AG04450 (cell line): ENCODE results near the gene RGL1. TPM values are rescaled to one million over a fixed set of nuclear protein-coding genes. Genes with fewer than 3 reads are reported as not detected.

Experiments
- CTCF ChIA-PET: fragments of 300-600, 350-600 bp; formaldehyde crosslinking; extraction: SDS; loops from one replicate; lab custom pipeline; 2022; ENCODE audit warnings: antibody characterized with exemption, inconsistent platforms; lab: Charles Lee
- POLR2A ChIA-PET: fragments of 350-600 bp; formaldehyde crosslinking; extraction: SDS; loops from one replicate; lab custom pipeline; 2021; ENCODE audit warnings: antibody characterized with exemption, inconsistent platforms; lab: Yijun Ruan, JAX
- DNase-seq: peaks from one replicate; pipeline ENCODE4 v3.0.0-alpha.2; 2011; ENCODE audit warnings: low read depth, low spot score
- H3K27ac ChIP-seq: one replicate; pipeline ENCODE4 v1.5.1; 2012; ENCODE audit warnings: low read depth, low read length, control low read depth
- H3K27me3 ChIP-seq: one replicate; pipeline ENCODE4 v1.6.0; 2012; ENCODE audit warnings: low read length; ENCODE audit not compliant: control insufficient read depth, insufficient read depth
- H3K4me3 ChIP-seq: 2 replicates; pipeline ENCODE4 v1.5.1; 2011; ENCODE audit warnings: mild to moderate bottlenecking, low read depth, low read length, control low read depth
- H3K9me3 ChIP-seq: 2 replicates; pipeline ENCODE4 v1.5.1; 2012; ENCODE audit warnings: low read length; ENCODE audit not compliant: control insufficient read depth, insufficient read depth
- CTCF ChIP-seq: IDR thresholded peaks from 2 replicates; pipeline ENCODE4 v1.5.1; 2011; ENCODE audit warnings: low read depth, low read length, control low read depth, inconsistent platforms
- polyA plus RNA-seq: library from polyadenylated mRNA; depleted of rRNA; stranded (reverse); fragments of >200 nt; gene quantifications from 2 replicates; pipeline ENCODE4 v1.2.3, GENCODE V29; 2011

The RGL1 gene
- polyA plus RNA-seq, 1 experiment, result 11.1 TPM

- no peak for DNase-seq
- Histone ChIP-seq H3K27me3 (no peaks in the 10 kb centered on the region), H3K27ac (no peak overlapping the region), H3K4me3 (no peak overlapping the region), H3K9me3 (no peaks in the 10 kb centered on the region)
- ChIA-PET POLR2A (no interaction called here), CTCF (no interaction called here)
- TF ChIP-seq CTCF, result no peak
Observed at GRCh38 chr1:183903101-183903500, 98.2 kb downstream of the RGL1 start.

- H3K27me3 ChIP-seq, result no peaks in the 10 kb centered on the region
- no peak overlapping the region for H3K27ac ChIP-seq
- no peaks in the 10 kb centered on the region for H3K9me3 ChIP-seq
- no peak for DNase-seq
- H3K4me3 ChIP-seq, result no peak overlapping the region
- ChIA-PET POLR2A (interaction anchor here (0.9 kb wide), 1 partner anchor 148 kb away, joined by 3 read pairs; no protein-coding TSS in a partner anchor), CTCF (interaction anchor here (2.8 kb wide), 1 partner anchor 250 kb away, joined by 12 read pairs; no protein-coding TSS in a partner anchor)
- no peak for TF ChIP-seq CTCF
Observed at GRCh38 chr1:183905508-183906113, 100.7 kb downstream of the RGL1 start.

- no peak overlapping the region for H3K4me3 ChIP-seq
- DNase-seq, result no peak
- H3K27ac ChIP-seq, result no peak overlapping the region
- ChIA-PET CTCF (interaction anchor here (1.6 to 2.5 kb wide), 2 partner anchors 10 to 251 kb away, joined by 11 read pairs; no protein-coding TSS in a partner anchor), POLR2A (no interaction called here)
- H3K27me3 ChIP-seq, result no peaks in the 10 kb centered on the region
- TF ChIP-seq CTCF, result no peak
- H3K9me3 ChIP-seq, result no peaks in the 10 kb centered on the region
Observed at GRCh38 chr1:183907070-183907469, 102.2 kb downstream of the RGL1 start.

- Histone ChIP-seq H3K9me3 (no peaks in the 10 kb centered on the region), H3K4me3 (no peak overlapping the region), H3K27me3 (no peaks in the 10 kb centered on the region), H3K27ac (no peak overlapping the region)
- TF ChIP-seq CTCF, result no peak
- CTCF ChIA-PET, result interaction anchor here (1.1 to 2.5 kb wide), 3 partner anchors 9 to 252 kb away, joined by 4 to 11 read pairs (median 11); no protein-coding TSS in a partner anchor
- DNase-seq, result no peak
- POLR2A ChIA-PET, result interaction anchor here (0.6 kb wide), 1 partner anchor 218 kb away, joined by 3 read pairs; no protein-coding TSS in a partner anchor
Observed at GRCh38 chr1:183908079-183908478, 103.2 kb downstream of the RGL1 start.

GRCh38 chr1:183909672-183910071 lies 104.8 kb downstream of the RGL1 start:
- H3K27ac ChIP-seq, result no peak overlapping the region
- CTCF ChIA-PET, result interaction anchor here (1.3 kb wide), 1 partner anchor 254 kb away, joined by 4 read pairs; no protein-coding TSS in a partner anchor
- no peak for DNase-seq
- H3K4me3 ChIP-seq, result no peak overlapping the region
- POLR2A ChIA-PET, result no interaction called here
- TF ChIP-seq CTCF, result no peak
- no peaks in the 10 kb centered on the region for H3K27me3 ChIP-seq
- no peaks in the 10 kb centered on the region for H3K9me3 ChIP-seq
